HT-29 (cell line): ENCODE data around the gene SAMD15. TPM values are rescaled to one million over a fixed set of nuclear protein-coding genes. Genes with fewer than 3 reads are reported as not detected.
"Not testable (repeated sequence)": the region's sequence is repeated elsewhere in the genome, so short reads cannot be mapped to it uniquely, and the experiment has no call there.

Source experiments
- DNase-seq: peaks from one replicate; pipeline ENCODE4 v3.0.0-alpha.2; 2015; ENCODE audit warnings: low spot score
- total RNA-seq: library from RNA; depleted of rRNA; stranded (reverse); fragments of >200 nt; shearing (Covaris generic); gene quantifications from 2 replicates; pipeline ENCODE4 v1.2.3, GENCODE V29; 2014

The SAMD15 gene
- total RNA-seq, 1 experiment from 2014 or later = 0.20 TPM

GRCh38 chr14:77375973-77376770 is 1.0 kb upstream of the SAMD15 start:
- no peak for DNase-seq

- no peak for DNase-seq
These were observed 294 bp downstream of the SAMD15 start for GRCh38 chr14:77377502-77377844.

GRCh38 chr14:77378701-77379100 is 1.5 kb downstream of the SAMD15 start:
- no peak for DNase-seq

- DNase-seq = no peak
These were observed 13.0 kb downstream of the SAMD15 start for GRCh38 chr14:77390188-77390587.

GRCh38 chr14:77400216-77400615 is 23.0 kb downstream of the SAMD15 start:
- DNase-seq = no peak

GRCh38 chr14:77403768-77404167 is 26.6 kb downstream of the SAMD15 start:
- DNase-seq = no peak

GRCh38 chr14:77406086-77406485 is 28.9 kb downstream of the SAMD15 start:
- DNase-seq = no peak

- no peak for DNase-seq
These were observed 29.5 kb downstream of the SAMD15 start for GRCh38 chr14:77406718-77407117.

- no peak for DNase-seq
These were observed 30.0 kb downstream of the SAMD15 start for GRCh38 chr14:77407158-77407557.

- peak; percentile 7 for DNase-seq
These were observed 32.0 kb downstream of the SAMD15 start for GRCh38 chr14:77409131-77409533.

- not testable (repeated sequence) for DNase-seq
These were observed 38.3 kb downstream of the SAMD15 start for GRCh38 chr14:77415403-77416030.

- not testable (repeated sequence) for DNase-seq
These were observed 38.9 kb downstream of the SAMD15 start for GRCh38 chr14:77416098-77416497.

GRCh38 chr14:77416836-77417235 is 39.7 kb downstream of the SAMD15 start:
- no peak for DNase-seq

GRCh38 chr14:77421201-77421600 is 44.0 kb downstream of the SAMD15 start:
- DNase-seq = no peak

GRCh38 chr14:77423423-77423822 is 46.2 kb downstream of the SAMD15 start, which contains the start of gene NOXRED1:
TSS of gene NOXRED1 (minus strand) at chr14:77423523. CDS start at chr14:77422889, 634 bp downstream.
- DNase-seq = no peak

GRCh38 chr14:77424862-77425261 is 47.7 kb downstream of the SAMD15 start:
- DNase-seq = no peak

- no peak for DNase-seq
These were observed 49.2 kb downstream of the SAMD15 start for GRCh38 chr14:77426396-77426795.

GRCh38 chr14:77436042-77436441 is 58.9 kb downstream of the SAMD15 start:
- no peak for DNase-seq

- no peak for DNase-seq
These were observed 61.4 kb downstream of the SAMD15 start for GRCh38 chr14:77438596-77438995.

- no peak for DNase-seq
These were observed 62.7 kb downstream of the SAMD15 start for GRCh38 chr14:77439861-77440260.
